GM21360 (cell line): Measurements from ENCODE around the gene DNAJC11.
"Not testable (repeated sequence)": the region's sequence is repeated elsewhere in the genome, so short reads cannot be mapped to it uniquely, and the experiment has no call there.

Source experiments
- ATAC-seq: cut with Tn5 transposase; IDR thresholded peaks from one replicate; pipeline ENCODE4 v1.9.1; 2021; ENCODE audit warnings: mild to moderate bottlenecking, moderate library complexity; ENCODE audit not compliant: unreplicated experiment

Gene DNAJC11

GRCh38 chr1:6695868-6696267, 5.7 kb downstream of the DNAJC11 start:
- ATAC-seq = no peak

DNA sequence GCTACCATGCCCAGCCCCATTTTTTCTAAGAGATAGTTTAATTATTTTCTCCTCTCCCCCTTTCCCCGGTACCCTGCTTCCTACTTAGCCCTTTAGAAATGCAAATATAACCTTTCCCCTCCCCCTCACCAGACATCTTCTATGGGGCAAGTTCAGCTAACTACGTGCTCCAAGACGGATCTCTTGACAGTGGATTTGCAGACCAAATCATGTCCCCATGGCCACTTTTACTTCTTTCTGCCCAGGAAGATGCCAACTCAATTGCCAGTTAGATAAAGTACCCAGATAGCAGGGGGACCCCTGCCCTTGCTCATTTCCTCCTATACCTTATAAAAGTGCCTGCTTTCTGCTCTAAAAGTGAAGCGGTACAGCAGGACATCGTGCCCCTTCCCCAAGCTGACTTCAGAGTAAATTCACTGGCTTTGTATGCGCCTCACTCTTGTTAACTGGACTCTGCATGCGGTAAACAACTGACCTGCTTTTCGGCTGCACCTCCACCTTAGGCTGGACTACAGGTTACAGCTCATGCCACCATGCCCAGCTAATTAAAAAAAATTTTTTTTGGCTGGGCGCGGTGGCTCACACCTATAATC, 7.4 kb downstream of the DNAJC11 start:
- no peak for ATAC-seq

DNA sequence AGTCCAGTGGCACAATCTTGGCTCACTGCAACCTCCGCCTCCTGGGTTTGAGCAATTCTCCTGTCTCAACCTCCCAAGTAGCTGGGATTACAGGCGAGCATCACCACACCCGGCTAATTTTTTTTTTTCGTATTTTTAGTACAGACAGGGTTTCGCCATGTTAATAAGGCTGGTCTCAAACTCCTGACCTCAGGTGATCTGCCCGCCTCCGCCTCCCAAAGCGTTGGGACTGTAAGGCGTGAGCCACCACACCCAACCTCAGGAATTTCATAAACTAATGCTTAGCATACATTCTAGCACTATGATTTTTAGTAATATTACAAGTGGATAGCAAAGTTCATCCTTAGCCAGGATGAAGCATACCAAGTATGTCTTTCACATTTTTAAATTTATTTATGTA, 8.7 kb downstream of the DNAJC11 start:
- ATAC-seq = no peak

GRCh38 chr1:6691507-6691906, 10.1 kb downstream of the DNAJC11 start:
- ATAC-seq = no peak

DNA sequence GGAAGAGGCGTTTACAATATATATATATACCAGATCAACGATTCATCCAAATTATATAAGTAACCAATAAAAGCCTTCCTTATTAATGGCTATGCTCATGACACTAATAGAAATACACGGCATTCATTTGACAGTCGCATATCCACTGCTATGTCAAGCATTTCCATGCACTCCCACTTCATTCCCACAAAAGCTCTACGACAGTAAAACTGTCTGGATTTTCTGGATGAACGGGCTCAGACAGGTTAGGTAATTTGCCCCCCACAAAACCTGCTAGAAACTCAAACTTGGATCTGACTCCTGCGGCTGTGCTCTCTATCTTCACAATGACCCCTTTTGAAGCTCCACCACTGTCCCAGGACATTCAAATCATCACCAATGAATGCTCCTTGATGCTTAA, 11.4 kb downstream of the DNAJC11 start:
- ATAC-seq = no peak

DNA sequence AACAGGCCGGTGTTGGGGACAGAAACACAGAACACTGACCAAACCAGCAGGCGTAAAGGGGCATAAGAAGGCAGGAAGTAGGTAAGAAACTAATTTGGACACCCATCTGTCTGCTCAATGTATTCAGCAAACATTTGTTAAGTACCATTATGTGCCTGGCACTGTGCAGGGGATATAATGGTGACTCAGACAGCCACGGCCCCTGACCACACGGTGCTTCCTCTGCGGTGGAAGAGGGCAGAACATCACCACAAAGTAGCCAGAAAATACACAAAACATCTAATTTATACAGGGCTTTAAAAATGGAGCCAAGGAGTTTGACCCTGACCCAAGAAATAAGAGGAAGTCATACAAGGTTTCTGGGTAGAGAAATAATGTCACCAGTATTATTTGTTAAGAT, 12.9 kb downstream of the DNAJC11 start:
- no peak for ATAC-seq

- no peak for ATAC-seq
These were observed 13.6 kb downstream of the DNAJC11 start for GRCh38 chr1:6688001-6688400.

- ATAC-seq = no peak
These were observed 15.3 kb downstream of the DNAJC11 start for GRCh38 chr1:6686294-6686693.

GRCh38 chr1:6685381-6685780, 16.2 kb downstream of the DNAJC11 start:
- ATAC-seq = no peak

- ATAC-seq = no peak
These were observed 18.2 kb downstream of the DNAJC11 start for GRCh38 chr1:6683434-6683833.

- no peak for ATAC-seq
These were observed 25.7 kb downstream of the DNAJC11 start for GRCh38 chr1:6675941-6676340.

DNA sequence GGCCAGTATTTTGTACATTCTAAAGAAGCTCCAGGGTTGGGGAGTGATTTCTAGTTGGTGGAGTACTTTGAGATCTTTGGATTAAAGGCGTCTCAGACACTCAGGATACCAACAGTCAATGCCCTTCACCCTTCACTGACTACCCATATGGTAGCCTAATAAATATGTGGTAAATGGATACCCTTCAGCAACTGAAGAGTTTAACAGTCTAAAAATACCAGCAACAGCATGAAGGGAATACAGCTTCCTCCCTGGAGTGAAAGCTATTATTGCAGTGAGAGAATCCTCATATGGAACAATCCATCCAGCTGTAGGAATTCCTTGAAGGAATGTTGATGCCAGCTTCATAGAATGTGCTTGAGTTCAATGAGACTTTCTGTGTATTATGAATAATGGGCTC, 26.8 kb downstream of the DNAJC11 start:
- no peak for ATAC-seq

GRCh38 chr1:6673816-6674398, 27.7 kb downstream of the DNAJC11 start:
- no peak for ATAC-seq

GRCh38 chr1:6672558-6672957, 29.1 kb downstream of the DNAJC11 start:
- ATAC-seq = no peak

- no peak for ATAC-seq
These were observed 33.1 kb downstream of the DNAJC11 start for GRCh38 chr1:6668503-6668902.

- ATAC-seq = no peak
These were observed 34.5 kb downstream of the DNAJC11 start for GRCh38 chr1:6667139-6667538.

GRCh38 chr1:6666696-6667095, 34.9 kb downstream of the DNAJC11 start:
- no peak for ATAC-seq

GRCh38 chr1:6662468-6662867, 39.1 kb downstream of the DNAJC11 start:
- not testable (repeated sequence) for ATAC-seq

- ATAC-seq = no peak
These were observed 41.1 kb downstream of the DNAJC11 start for GRCh38 chr1:6660415-6661049.

GRCh38 chr1:6658359-6659060, 43.1 kb downstream of the DNAJC11 start:
- no peak for ATAC-seq

DNA sequence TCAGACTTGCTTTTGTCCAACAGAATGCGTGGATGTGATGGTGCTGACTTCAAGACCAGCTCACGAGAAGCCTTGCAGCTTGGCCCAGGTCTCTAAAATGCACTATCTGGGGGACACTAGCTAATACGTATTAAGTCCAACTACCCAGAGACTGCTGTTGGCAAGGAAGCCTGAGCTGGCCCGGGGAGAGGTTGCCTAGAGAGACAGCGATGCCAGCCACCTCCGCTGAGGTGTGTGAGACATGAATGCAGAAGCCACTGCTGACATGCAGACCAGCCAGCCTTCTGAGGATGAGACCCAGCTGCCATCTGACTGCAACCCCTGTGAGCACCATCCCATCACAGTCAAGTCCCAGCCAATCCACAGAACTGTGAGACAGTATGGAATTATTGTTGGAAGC, 44.5 kb downstream of the DNAJC11 start:
- ATAC-seq = no peak
